NCI-H446 treated with DMSO at 0.1 percent for 48 hours (cell line): ENCODE measurements around the gene CAV1.
"Not testable (repeated sequence)": the region's sequence is repeated elsewhere in the genome, so short reads cannot be mapped to it uniquely, and the experiment has no call there.

Experiments
- DNase-seq: peaks from one replicate; lab custom pipeline; 2025; lab: John Stamatoyannopoulos, UW

Gene CAV1, protein sequence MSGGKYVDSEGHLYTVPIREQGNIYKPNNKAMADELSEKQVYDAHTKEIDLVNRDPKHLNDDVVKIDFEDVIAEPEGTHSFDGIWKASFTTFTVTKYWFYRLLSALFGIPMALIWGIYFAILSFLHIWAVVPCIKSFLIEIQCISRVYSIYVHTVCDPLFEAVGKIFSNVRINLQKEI

DNA sequence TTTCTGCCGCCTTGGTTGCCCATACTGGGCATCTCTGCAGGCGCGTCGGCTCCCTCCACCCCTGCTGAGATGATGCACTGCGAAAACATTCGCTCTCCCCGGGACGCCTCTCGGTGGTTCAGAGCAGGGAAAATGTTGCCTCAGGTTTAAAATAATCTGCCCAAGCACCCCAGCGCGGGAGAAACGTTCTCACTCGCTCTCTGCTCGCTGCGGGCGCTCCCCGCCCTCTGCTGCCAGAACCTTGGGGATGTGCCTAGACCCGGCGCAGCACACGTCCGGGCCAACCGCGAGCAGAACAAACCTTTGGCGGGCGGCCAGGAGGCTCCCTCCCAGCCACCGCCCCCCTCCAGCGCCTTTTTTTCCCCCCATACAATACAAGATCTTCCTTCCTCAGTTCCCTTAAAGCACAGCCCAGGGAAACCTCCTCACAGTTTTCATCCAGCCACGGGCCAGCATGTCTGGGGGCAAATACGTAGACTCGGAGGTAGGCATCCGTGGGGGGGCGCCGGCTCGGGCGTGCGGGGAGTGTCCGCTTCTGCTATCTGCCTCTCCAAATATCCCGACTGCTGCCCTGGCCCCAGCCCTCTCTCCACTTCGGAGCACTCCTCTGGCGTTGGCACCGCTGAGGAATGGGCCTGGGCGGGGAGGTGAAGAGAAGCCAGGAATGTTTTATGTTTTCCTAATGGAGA, at the start of gene CAV1:
CAV1 (plus strand) TSS at position 428 of the 689 bp plus-strand sequence; CDS start at position 455, 27 bp downstream.
- DNase-seq: no peak

DNA sequence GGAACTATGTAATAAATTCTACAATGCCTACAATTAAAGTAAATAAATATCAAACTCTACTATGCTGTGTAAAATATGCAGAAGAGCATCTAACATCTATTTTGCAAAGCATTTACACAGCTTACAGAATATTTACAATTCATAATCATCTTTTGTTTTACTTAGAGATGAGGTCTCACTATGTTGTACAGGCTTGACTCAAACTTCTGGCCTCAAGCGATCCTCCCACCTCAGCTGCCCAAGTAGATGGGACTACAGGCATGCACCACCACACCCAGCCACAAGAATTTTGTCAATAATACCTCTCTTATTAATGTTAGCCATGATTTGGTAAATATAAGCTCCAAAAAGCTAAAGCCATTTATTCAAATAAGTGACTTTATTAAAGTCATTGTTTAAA, 47.2 kb upstream of the CAV1 start:
- no peak for DNase-seq

DNA sequence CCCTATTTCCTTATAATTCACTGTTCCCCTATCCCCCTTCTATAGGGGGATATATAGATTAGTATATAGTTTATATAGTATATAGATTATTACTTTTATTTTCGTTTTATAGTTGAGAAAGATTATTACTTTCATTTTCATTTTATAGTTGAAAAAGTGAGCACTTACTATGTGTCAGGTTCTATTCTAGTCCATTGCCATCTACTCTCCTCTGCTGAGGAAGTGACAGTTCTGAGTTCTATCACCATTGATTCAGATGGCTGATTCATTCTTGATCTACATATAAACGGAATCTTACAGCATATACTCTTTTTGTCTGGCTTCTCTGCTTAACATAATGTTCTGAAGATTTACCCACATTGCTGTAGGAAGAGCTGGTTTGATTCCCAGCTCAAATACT, 46.0 kb upstream of the CAV1 start:
- DNase-seq: no peak

DNA sequence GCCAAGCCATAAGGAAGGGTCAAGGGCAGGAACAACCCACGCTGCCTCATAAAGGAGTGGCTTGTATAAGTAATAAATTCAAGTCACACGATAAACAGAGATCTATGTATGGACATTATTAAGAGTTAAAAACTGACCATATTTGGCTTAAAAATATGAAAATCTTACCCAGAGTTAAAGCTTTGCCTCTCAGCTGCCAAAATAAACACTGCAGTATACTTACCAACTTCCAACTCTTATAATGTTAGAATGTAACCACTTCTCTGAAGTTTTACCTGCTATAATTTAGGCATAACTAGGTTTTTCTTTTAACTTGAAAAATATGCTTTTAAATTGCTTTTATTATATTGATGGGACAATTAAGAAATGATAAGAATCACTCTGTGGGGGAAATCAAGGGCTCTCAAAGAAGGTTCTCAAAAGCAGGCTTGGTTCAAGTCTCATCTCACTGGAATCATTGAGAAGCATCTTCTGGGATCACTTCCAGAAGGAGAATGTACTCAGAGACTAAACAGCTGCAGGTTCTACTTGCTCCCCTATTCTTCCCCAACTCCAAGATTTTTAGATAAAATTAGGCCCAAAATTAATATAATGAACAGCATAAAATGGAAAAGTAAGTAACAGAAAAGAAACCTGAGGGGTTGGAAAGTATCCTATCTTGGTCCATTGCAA, 41.4 kb upstream of the CAV1 start:
- no peak for DNase-seq

DNA sequence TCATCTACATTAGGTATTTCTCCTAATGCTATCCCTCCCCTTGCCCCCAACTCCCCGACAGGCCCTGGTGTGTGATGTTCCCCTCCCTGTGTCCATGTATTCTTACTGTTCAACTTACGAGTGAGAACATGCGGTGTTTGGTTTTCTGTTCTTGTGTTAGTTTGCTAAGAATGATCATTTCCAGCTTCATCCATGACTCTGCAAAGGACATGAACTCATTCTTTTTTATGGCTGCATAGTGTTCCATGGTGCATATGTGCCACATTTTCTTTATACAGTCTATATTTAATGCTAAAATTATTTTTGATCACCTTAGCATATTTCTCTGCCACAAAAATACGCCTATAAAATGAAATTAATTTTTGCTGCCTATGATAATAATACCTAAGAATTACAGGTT, 40.4 kb upstream of the CAV1 start:
- DNase-seq: not testable (repeated sequence)

DNA sequence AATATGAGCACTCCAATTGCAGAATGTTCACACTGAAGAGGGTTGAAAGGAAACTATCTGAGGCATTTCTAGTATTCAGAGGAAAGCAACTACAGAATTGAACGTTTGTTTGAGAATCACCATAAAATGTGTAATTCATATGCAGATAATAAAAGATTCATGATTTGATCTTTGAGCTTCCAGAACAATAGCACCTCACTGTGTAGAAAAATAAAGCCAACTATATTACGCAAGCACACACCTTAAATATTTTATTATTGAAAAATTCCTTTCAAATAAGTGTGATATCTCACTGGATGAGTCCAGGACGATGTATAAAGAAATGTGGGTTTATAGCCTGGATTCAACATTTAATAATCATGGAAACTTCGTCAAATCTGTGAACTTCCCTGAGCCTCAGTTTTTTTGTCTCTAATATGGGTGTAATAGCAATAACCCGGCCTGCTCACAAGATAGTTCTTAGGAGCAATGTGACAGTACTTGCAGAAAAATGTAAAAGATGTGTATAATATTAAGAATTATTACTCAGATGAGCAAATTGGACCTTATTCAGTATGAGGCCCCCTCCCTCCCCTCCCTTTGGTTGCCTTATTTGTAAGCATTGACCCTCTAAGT, 36.8 kb upstream of the CAV1 start:
- no peak for DNase-seq

DNA sequence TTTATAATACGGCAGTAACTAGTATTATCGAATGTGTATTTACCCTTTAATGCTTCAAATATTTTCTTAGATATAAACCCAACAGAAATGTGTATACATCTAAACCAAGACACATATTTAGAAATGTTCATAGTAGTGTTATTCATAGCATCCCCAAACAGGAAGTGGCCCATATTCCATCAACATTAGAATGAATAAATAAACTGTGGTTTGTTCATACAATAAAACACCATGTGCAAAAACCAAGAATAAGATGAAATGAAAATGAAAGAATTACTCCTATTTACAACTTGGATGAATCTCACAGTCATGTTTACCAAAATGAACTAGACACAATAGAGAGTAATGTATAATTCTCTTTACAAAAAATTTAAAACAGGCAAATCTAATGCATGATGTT, 34.5 kb upstream of the CAV1 start:
- DNase-seq: no peak

DNA sequence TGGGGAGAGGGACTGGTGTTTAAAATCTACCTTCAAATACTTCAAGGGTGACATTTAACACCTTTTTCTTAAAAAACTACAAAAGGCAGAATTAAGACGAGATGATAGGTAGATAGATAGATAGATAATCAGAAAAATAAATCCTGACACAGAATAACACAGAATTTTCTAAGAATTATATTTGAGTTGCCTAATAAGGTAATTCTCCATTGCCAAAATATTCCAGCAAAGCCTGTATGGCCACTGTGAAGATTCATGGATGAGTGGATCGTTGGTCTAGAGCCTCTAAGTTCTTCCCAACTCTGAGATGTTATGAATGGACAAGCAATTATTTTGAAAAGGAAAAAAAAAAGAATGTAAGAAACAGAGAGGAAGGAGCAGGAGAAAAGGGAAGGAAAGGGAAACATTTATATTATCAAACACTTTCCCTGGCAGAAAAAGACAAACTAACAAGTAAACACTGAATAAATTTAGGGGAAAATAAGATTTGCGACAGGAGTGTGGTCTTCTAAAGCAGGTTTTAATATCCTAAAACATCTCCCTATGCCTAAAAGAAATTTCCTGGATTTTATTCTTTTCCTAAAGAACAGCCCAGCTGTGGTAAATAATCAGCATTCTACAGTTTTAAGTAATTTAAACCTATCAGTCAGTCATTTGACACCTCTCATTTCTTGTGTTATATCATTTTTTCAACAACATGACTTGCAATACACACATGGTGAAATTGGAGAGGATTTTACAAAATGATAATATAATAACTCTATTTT, 32.8 kb upstream of the CAV1 start:
- DNase-seq: no peak

DNA sequence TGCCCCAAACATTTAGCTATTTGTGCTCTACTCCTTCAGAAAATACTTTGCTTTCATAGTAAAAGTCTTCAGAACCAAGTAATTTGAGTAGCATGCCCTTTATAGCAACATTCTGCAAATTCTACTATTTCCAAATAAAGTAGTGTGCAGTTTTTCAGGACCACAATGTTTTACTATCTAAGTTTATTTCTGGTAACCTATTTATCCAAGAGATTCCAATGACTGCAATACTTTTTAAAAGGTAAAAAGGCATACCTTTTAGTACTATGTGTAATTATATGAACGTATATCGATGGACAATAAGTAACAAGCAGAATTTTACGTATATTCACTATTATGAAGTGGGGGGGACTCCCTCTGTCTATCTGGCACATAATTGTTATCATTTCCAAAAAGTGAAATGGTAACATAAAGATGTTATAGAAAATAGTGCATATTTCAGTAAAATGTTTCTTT, 32.2 kb upstream of the CAV1 start:
- no peak for DNase-seq

DNA sequence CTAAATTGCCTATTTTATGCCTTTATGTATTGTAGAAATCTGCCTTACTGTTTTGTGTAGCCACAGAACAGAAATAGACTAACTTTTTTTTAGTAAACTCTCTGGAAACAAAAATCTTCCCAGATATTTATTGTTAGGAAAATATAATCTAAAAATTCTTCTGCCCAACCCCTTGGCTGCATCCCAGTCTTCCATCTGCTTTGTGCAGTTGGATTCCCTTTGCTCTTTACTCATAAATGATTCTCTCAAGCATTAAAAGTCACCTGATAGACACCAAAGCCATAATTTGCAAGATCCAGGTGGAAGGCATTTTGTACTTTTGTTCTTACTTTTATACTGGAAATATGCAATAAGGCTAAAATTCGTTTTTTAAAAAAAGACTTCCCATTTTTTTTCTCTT, 31.4 kb upstream of the CAV1 start:
- no peak for DNase-seq

DNA sequence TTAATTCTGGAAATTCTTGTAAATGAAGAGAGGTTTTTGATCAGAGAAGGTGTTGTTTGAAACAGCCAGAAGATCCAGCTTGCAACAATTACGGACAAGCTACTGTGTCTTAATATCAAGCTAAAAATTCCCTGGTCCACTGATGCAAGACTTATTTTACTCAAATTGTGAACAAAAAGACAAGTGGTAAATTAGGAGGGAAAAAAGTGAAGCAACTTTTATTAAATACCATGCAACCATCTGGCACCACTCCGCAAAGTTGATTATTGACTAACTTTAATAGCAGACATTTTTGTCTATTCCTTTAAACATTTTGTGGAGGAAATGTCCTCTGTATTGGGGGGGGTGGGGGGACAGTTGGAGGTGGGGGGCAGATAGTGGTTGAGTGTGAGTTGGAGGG, 30.4 kb upstream of the CAV1 start:
- DNase-seq: no peak

DNA sequence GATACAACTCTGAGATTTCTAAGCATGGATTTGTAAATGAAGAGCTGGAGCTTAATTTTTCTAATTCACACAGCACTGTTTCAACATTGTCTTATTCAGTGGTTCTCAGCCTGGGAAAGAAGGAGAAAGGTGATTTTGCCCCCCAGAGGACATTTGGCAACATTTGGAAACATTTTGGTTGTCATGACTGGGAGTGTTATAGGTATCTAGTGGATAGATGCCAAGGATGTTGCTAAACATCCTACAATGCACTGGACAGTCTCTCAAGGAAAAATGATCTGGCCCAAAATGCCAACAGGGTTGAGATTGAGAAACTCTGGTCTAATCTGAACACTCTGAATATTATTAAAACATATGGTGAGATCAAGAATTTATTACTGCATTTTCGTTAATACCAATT, 29.1 kb upstream of the CAV1 start:
- no peak for DNase-seq

DNA sequence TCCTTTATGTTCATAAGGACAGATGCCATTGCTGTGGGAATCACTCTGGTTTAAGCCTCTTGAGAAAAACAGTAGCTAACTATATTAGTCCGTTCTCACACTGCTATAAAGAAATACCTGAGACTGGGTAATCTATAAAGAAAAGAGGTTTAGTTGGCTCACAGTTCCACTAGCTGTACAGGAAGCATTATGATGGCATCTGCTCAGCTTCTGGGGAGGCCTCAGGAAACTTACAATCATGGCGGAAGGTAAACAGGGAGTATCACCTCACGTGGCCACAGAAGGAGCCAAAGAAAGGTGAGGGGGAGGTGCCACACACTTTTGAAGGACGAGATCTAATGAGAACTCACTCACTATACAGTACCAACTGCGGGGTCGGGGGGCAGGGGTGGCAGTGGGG, 28.2 kb upstream of the CAV1 start:
- no peak for DNase-seq

DNA sequence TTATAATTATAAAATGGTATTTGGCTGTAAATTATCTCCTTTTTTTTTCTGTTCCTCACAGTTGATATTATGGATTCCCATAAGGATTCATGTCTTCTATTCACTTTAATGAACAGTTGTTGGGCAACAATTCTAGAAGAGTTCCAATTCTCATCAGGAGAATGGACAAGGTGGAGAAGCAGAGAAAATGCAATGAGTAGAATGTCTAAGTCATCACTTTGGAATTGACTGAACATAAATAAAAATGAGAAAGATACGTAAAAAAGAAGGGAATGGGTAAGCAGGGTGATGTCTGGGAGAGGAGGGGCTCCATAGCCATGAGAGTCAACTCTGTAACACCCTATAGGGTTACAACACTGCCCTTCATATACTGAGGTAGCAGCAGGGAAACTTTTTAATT, 27.1 kb upstream of the CAV1 start:
- no peak for DNase-seq

DNA sequence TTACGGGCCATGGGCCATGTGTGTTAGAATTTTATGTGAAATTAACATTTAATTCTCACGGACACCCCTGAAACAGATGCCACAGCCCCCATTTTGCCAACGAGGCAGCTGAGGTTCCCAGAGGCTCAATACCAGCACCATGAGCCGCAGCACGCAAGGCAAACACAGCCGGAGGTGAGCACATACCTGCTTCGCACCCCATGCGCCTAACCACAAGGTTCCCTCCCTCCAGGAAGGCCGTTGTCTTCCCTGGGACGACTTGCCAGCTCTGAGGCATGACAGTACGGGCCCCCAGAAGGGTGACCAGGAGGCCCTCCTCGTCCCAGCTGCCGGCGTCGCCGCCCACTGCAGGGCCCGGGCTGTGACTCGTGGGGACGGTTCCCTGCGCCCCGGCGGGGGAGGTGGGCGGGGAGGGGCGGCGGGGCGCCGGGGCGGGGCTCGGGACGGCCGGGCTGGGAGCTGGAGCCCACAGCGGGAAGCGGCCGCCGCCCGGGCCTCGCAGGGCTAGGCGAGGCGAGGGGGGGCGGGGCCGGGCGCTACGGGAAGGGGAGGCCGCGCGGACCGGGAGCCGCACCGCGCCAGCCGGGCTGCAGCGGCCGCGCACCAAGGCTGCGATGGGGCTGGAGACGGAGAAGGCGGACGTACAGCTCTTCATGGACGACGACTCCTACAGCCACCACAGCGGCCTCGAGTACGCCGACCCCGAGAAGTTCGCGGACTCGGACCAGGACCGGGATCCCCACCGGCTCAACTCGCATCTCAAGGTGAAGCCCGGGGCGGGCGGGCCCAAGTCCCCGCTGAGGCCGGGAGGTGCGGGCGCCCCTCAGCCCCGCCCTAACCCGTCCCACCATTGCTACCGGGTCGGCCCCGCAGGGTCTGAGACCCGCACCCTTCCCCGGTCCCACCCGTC, 25.4 kb upstream of the CAV1 start, which contains the start of gene CAV2:
CAV2 (plus strand) TSS at position 571 of the 910 bp plus-strand sequence; CDS start at position 615, 44 bp downstream.
- DNase-seq: no peak

DNA sequence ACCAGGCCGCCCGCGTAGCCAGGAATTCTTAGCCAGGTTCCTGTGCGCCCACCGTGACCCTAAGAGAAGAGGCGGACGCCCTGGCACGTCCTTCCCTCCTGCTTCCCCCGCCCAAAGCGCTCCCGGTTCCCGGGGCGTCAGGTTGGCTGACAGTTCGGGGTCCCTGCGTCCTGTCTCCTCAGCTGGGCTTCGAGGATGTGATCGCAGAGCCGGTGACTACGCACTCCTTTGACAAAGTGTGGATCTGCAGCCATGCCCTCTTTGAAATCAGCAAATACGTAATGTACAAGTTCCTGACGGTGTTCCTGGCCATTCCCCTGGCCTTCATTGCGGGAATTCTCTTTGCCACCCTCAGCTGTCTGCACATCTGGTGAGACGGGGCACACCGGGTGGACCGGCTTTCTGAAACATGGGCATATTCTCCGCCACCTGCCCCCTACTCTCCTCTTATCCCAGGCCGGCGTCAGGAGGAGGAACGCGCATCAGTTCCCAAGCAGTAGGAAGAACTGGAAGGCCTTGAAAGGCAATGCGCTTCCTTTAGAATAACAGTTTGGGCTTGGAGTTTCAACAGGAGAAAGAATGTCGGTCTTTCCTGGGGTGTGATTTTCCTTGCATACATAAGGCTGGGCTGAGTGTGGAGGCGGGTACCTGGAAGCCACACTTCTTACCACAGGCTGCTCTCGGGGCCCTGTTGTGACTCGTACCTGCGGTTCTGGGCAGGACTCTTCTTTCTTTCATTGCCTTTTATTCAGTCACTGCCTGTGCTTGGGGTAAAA, 24.6 kb upstream of the CAV1 start:
- DNase-seq: no peak

DNA sequence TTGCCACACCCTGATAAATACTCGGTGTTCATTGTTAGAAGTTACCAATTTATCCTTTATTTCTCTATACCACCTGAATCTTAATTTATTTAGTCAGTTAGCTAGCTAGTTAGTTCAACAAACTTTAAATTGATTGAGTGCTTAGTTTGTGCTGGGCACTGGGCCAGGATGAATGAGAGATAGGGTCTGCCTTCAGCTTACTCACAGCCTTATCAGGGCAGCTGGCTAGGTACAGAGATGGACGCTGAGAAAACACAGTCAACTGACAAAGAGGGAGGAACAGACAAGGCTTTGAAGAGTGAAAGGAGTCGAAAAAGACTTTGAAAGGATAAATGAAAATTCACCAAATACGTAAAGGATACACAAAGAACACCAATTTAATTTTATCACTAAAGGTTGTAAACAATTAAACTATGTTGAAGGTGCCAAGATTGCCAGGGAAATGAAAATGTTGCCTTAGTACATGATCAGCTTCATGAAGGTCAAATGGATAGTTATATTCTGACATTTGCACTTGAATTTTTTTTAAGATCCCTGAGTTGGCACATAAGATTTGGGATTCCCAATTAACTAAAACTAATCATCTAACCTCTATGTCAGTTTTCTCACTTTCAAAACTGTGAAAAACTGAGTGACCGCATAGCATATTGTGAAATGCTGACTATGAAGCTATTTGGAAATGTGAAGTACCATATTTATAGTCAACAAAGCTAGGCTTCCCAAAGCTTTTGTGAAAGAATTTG, 23.2 kb upstream of the CAV1 start:
- DNase-seq: no peak

DNA sequence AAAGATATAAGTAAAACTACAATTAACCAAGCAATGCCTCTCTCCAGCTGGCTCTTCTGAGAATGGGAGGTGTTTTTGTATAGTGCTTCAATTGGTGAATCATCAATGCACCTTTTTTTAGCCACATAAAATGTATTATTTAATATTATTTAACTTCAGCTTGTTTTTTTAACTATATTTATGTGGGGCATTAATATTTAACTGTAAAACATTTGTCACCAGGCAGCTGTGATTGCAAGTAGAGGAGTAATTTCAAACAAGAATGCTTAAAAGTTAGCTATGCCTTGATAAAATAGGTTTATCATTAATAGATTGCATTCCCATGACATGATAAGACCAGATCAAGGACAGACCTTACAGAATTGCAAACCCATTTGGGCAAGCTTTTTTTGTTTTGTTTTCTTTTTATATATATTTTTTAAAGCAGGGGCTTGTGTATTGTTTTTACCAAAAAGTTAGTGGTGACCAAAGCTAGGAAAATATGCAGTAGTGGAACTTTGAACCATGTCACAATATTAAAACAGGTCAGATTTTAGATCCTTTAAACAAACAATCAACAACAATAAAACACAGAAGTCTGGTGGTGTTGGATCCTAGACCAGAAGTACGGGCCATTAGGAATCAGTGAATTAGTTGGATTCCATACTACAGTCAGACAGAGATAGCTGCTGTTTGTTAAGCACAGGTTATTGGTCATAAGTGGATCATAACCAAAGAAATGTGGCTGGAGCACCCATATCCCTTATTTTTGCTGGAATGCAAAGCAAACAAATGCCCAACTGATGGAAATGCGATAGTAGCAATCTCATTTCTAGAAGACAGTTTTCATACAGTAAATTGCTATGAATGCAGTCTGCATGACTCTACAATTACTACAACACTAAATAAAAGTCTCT, 22.4 kb upstream of the CAV1 start:
- DNase-seq: no peak
